ENCODE results near the gene TYW1B.
"Not testable (repeated sequence)": the region's sequence is repeated elsewhere in the genome, so short reads cannot be mapped to it uniquely, and the experiment has no call there.

Gene TYW1B

DNA sequence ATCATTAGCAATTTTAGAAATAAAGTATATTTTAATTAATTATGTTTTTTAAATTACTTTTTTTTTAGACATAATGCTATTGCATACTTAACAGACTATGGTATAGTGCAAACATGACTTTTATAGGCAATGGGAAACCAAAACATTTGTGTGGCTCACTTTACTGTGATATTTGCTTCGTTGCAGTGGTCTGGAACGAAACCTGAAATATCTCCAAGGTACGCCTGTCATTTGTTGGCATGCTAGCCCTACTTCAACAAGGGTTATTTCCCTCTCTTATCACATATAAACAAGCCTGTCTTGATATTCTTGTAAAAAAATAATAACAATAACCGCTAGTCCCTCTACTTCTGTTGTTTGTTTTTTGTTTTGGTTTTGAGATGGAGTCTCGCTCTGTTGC is 74.2 kb downstream of the TYW1B start:
- DNase-seq: no peak

DNA sequence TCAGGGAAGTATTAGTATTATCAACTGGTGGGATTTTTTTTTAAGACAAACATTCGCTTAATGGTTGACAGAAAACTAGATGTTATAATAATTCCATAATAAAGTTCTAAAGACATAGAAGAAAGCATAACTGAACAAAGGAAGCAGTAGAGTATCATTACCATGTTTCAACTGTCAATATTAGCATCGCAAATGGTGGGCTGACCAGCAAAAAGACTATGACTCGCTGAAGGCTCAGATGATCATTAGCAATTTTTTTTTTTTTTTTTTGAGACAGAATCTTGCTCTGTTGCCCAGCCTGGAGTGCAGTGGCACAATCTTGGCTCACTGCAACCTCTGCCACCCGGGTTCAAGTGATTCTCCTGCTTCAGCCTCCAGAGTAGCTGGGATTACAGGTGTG is 74.8 kb downstream of the TYW1B start:
- not testable (repeated sequence) for DNase-seq

DNA sequence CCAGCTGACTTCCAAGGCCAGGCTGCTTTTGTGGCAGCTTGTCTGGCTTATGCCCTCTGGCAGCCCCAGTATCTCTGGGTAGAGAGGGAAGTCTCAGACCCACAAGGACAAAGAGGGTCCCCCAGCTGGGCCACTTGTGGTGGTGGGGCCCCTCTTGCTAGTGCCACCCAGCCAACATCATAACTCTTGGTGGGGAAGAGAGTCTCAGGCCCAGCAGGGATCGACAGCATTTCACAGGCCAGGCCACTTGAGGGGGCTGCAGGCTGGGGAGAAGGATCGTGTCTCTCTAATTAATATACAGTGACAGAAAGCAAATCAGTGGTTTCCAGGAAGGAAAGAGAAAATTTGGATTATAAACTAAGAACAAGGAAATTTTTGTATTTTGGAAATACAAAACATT is 76.0 kb downstream of the TYW1B start:
- DNase-seq: no peak

DNA sequence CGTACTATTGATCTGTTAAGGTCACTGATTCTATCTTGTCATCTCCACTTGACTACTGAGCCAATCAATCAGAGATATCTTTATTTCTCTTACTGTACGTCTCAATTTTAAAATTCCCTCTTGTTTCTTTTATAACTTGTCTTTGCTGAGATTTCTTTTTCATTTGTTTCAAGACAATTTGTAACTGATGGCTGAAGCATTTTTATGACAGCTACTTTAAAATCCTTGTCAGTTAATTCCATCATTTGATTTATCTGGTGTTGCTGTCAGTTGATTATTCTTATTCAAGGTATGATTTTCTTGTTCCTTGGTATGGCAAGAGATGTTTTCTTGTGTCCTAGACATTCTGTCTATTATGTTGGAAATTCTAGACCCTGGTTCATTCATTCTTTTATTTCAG is 76.6 kb downstream of the TYW1B start:
- no peak for DNase-seq

DNA sequence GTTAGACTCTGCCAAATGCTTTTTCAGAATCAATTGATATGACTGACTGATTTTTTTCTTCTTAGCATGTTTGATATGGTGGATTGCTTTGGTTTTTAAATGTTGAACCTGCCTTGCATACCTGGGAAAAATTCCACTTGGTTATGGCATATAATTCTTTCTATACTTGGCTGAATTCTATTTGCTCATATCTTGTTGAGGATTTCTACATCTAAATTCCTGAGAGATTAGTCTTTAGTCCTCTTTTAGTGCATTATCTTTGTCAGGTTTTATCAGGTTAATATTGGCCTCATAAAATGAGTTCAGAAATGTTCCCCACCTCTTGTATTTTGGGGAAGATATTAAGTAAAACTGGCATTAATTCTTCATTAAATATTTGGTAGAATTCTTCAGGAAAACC is 79.4 kb downstream of the TYW1B start:
- not testable (repeated sequence) for DNase-seq

DNA sequence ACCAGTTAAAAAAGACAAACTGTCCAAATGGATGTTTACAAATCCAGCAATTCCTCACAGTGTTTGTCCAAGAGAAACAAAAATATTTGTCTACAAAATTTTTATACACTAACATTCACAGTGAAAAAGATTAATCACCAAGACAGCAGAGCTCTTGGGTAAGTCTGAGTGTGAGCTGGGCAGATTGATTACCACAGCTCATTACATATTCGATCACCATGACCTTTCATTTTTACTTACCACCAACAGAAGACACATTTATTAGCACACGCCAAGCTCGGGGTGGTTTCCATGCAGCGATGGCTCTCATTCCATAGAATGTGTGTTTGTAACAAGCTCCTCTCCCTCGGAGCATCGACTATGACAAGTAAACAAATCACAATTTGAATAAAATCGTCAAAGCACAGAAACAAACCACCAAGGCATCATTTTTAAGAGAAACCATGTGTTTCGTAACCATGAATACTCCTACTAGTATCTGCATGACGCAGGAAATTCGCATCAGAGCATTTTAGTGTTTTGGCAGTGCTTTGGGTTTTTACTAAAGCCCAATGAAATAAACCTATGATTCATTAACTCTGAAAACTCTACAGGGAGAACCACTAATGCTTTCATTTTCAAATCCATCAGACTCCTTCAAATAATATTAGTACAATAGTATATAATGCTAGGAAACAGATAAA is 83.6 kb downstream of the TYW1B start:
- not testable (repeated sequence) for DNase-seq

DNA sequence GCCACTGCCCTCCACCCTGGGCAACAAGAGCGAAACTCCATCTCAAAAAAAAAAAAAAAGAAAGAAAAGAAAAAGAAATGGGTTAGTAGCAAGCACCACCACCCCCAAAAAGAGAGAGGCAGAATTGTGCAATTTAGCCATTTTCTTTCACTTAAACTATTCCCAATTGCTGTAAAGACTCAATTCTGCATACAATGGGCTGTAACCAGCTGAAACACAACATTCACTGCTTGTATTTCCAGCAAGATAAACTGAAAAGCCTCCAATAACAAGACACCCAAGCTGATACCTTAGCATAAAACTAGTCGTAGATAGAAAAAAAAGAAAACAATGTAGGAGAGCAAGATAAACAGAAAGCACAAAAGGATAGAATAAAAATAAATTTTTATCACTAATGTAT is 84.2 kb downstream of the TYW1B start:
- not testable (repeated sequence) for DNase-seq

DNA sequence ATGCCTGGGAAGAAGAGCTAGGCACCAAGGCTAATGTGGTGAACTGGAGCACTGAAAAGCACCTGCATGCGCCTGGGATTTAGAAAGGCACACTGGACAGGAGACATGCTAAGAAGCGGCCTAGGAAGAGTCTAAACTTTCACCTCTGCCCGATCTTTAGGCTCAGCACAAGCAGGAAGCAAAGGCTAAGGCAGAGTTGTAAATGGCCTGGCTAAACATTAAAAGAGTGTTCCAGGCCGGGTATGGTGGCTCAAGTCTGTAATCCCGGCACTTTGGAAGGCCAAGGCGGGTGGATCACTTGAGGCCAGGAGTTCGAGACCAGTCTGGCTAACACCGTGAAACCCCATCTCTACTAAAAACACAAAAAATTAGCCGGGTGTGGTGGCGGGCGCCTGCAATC is 88.3 kb downstream of the TYW1B start:
- not testable (repeated sequence) for DNase-seq

DNA sequence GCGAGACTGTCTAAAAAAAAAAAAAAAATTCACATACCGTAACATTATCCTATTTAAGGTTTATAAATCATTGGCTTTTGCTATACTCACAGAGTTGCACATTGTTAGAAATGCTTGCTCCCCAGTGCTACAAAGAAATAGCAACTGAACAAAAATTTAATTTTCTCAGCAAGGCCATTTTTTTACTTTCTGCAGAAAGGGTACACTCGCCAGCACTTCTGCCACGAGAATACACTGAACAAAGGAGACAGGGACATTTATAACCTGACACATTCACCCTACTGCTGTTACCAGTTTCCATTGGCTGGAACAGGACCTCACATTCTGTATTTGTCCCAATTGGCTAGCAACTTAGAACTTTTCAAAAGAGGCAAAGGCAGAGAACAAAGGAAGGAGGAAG is 92.1 kb downstream of the TYW1B start:
- not testable (repeated sequence) for DNase-seq

DNA sequence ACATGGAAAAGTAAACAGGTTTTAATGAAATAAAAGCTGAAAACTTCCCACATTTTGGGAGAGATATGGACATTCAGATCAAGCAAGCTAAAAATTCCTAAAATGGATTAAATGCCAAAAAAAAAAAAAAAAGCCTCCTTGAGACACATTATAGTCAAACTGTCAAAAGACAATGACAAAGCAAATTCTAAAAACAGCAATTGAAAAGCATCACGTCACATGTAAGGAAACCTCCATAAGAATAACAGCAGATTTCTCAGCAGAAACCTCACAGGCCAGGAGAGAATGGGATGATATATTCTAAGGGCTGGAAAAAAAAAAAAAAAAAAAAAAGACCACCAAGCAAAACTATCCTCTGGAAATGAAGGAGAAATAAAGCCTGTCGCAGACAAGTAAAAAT is 97.2 kb downstream of the TYW1B start:
- DNase-seq: not testable (repeated sequence)

DNA sequence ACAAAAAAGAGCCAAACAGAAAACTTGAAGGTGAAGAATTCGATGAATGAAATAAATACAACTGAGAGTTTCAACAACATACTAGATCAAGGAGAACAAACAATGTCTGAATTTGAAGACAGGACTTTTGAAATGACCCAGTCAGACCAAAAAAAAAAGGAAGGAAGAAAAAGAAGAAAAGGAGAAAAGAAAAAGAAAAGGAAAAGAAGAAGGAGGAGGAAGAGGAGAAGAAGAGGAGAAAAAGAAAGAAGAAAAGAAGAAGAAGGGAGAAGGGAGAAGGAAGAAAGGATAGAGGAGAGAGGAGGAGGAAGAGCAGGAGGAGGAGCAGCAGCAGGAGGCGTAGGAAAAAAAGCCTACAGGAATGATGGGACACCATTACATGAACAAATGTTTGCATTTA is 97.6 kb downstream of the TYW1B start:
- DNase-seq: not testable (repeated sequence)

DNA sequence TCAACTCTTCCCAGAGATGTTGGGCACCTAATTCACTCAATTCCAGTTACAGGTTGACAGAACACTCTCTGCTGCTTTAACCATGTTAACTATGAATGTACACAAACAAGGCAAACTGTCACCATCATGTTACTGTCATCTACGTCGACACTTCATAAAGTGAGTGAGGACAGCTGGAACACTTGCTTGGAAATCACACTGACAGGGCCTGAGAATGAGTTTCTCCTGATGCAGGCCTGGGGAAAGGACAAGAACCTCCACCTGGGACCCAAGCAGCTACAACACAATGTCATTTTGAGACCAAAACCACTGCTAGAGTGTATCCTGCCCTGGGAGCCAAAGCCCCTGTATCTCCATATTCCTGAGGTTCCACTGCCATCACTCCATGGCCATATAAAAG is 98.9 kb downstream of the TYW1B start:
- not testable (repeated sequence) for DNase-seq

DNA sequence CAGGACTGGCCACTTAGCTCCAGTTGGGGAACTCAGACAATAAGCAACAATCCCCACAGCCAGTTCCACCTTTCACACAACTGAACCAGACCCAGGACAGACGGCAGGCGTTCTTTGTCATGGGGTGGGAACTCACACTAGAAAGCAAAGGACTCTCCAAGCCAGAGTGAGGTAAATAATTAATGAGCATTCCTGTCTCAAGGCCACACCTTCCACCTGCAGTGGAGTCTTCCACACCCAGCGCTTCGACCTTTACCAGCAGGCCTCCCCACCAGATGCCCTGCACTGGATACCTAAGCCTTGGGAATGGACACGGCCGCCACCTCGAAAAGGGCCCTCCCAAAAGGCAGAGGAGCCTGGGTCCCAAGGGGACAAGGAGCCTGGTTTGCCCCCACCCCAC is 105.3 kb downstream of the TYW1B start:
- not testable (repeated sequence) for DNase-seq

DNA sequence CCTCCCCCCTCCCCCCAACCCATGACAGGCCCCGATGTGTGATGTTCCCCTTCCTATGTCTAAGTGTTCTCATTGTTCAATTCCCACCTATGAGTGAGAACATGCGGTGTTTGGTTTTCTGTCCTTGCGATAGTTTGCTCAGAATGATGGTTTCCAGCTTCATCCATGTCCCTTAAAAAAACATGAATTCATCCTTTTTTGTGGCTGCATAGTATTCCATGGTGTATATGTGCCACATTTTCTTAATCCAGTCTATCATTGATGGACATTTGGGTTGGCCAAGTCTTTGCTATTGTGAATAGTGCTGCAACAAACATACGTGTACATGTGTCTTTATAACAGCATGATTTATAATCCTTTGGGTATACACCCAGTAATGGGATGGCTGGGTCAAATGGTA is 107.1 kb downstream of the TYW1B start:
- not testable (repeated sequence) for DNase-seq

DNA sequence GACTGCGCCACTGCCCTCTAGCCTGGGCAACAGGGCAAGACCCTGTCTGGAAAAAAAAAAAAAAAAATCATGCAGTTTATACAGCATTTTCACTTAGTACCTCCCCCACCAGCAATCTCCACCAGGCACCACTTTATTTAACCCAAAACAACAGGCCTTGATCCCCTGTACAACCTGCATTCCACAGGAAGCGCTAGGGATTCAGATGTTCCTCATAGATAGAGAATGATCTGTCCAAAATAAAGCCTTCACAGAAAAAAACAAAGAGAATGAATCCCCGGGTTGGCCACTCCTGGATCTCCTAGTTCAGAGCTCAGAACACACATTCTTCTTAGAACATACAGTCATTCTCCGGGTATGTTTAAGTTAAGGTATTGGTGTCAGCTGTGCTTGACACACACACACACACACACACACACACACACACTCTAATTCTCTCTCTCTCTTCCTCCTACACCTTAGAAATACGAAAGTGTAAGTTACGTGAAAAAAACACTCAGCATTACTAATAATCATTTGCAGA is 110.7 kb downstream of the TYW1B start:
- not testable (repeated sequence) for DNase-seq

DNA sequence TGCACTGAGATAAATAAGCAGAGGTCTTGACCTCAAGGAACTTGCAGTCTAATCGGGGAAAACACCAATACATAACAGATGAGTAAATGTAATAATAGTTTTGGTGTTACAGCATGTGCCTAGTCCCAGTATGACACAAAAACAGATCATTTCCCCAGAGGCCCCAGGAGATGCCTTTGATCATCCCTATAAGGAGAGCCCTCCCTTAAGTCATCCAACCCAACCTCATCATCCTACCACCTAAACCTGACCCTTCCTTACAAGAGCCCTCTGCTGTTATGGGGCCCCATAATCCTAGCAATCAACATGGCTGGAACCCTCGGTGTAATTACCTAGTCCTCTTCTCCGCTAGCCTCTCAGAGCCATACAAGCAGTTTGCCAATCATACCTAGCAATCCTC is 116.1 kb downstream of the TYW1B start:
- not testable (repeated sequence) for DNase-seq

DNA sequence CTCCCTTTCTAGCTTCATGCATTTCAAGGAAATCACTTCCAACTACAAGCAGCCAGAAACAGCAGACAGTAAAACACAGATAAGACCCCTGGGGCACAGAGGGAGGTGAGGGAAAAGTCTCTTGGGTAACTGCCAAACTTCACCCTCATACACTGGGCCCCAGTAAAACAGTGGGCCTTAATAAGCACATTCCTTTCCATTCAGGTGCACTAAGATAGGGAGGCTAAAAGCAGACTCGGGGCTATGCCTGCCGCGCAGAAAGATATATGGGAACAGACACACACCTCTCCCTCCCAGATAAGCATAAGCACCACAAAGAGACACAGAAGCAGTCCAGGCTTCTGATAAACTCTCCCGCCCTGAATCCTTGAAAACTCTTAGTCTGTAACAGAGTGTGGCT is 117.0 kb downstream of the TYW1B start:
- no peak for DNase-seq

DNA sequence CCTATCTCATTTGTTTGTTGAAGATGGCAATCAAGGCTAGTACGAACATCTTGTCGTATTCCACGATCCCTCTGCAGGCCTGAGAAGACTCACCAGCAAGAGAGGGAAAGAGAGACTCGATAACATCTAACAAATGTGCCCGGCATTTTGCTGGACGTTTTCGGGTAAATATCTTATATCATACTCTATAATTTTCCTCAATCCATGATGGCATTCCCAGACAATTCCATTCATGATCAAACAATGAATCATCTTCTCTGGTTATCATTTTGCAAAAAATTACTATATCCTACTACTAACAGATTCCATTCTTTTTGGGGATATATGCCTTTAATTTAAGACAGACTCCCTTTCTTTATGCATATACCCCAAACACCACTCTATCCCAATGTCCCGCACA is 118.1 kb downstream of the TYW1B start:
- no peak for DNase-seq

DNA sequence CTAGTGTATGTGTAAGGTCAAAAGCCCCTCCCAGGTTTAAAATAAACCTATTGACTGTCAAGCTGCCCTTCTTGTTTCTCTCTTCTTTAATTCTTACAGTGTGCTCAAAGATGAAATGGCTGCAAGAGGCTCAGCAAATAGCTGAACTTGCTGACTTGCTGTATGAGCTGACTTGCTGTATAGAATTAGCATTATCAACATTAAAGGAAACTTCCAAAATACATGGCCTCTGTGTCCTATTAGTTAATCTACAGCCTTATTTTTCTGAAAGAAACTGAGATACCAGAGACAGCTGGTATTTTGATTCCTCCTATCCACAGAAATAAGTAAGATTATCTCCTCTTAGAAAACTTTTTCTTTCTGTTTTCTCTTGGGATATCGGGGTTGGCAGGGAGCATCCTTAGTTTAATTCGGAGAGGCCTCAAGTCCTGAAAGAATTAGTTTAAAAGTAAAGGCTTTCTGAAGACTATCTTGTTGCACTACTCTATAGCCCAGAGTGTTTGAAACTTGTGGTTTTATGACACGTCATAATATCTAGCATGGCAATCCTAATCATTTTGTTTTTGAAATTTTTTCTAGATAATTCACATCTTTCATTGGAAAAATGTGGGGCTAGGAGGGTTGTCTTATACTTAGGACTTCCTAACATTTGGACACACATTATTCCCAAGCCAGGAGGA is 119.5 kb downstream of the TYW1B start:
- DNase-seq: not testable (repeated sequence)

DNA sequence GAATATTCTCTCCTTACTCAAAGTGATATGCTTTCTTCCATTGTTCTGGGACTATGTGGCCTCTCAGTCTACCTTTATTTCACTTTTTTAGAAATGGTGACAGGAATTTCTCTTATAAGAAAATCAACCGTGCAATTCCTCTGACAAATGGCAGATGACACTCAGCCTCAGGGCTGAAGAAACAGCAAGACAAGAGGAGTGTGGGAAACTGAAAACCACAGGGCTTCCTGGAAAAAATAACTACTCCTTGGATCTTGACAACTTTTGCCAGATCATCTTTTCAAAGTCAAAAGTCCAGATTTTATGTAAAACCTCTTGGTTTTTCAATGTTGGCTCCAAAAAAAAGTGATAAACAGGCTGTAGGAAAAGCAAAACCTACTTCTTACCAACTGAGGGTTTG is 121.5 kb downstream of the TYW1B start:
- DNase-seq: no peak

DNA sequence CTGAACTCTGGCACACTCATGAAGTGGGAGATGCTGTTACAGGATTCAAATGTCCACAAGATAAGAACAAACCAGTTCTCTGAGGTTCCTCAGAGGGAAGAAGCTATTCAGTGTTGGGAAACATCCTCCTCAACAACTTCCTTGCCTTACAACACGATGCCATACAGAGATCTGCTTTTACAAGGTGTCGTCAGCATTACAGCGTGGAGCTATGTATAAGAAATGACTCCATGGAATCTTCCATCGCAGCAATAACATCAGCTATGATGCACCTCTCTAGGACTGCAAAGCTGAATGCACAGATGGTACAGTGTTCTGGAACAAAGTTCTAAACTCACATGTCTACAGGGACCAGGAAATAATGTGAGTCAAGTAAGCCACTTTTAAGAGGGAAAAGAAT is 122.3 kb downstream of the TYW1B start:
- DNase-seq: not testable (repeated sequence)

DNA sequence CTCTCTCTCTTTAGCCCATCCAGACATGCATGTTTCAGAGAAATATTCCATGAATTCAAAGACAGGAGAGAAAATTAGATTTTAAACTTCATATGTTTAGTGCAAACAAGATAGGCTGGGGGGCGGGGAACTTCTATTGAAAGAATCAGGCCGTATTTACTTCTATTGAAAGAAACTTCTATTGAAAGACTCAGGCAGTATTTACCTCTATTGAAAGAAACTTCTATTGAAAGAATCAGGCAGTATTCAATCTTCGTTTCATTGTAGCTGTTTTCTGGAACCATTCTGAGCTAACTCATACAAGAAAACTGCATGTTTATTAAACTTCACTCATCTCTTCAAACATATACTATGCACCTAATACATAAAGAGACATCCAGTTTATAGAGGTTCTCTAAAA is 123.1 kb downstream of the TYW1B start:
- no peak for DNase-seq

DNA sequence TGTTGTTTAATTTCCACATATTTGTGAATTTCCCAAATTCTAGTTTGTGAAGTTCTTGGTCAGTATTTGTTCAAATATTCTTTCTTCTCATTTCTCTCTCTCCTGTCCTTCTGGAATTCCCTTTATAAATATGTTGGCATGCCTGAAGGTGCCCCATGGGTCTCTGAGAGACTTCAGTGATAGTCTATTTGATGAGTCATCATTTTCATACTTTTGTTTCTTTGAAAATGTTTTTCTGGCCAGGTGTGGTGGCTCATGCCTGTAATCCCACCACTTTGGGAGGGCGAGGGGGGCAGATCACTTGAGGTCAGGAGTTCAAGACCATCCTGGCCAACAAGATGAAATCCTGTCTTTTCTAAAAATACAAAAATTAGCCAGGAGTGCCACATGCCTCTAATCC is 127.5 kb downstream of the TYW1B start:
- DNase-seq: not testable (repeated sequence)

DNA sequence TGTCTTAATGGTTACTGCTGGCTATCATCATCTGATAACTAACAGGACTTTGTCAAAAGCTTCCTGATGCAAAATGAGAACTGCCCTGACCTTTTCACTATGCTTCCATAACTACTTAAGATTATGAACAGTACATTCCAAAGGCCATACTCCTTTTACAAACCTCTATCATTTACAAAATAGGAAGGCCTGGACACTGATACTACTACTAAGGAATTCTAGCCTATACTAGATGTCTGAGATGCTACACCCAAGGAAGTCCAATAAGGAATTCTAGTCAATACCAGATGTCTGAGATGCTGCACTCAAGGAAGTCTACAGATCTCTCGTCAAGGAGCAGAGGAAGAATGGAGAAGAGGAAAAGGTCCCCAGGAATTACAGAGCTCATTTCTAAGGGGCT is 130.9 kb downstream of the TYW1B start:
- not testable (repeated sequence) for DNase-seq

DNA sequence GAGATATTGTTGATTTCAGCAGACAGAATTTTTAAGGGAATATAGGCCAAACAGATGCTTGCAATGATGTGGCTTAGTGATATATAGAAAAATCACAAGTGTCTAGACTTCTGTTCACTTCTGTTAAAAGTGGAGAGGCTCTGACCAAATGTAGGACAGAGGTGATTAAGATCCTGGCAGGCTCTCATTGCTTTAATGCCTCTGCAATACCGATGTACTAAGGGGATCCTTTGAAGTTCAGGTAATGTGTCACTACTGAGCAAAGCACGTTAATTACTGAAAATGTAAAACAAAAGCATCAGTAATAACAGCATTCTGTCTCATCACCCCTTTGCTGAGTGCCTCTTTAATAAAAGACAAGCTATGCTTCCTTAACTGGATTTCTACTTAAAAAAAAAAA is 131.4 kb downstream of the TYW1B start:
- DNase-seq: not testable (repeated sequence)

Data from activated CD4-positive, CD25-positive, alpha-beta regulatory T cell treated with anti-CD3 and anti-CD28 coated beads, Interleukin-2, amount 50 U/mL, for 72 hours (primary cell).